Measurements from ENCODE around the gene MACO1.

DNA sequence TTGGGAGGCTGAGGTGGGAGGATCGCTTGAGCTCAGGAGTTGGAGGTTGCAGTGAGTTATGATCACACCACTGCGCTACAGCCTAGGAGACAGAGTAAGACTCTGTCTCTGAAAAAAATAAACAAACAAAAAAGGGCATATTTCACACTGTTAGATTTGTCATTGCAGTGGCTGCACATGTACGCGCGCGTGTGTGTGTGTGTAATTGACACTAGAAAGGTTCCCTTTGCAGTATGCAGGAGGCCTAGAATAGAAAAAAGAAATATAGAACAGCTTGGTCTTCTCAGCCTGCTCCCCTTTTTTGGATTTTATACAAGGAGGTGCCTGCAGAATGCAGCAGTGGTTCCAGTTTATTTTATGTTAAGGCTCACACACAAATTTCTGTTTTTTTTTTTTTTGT is 8.6 kb downstream of the MACO1 start:
- TF ChIP-seq, protein P1, sequence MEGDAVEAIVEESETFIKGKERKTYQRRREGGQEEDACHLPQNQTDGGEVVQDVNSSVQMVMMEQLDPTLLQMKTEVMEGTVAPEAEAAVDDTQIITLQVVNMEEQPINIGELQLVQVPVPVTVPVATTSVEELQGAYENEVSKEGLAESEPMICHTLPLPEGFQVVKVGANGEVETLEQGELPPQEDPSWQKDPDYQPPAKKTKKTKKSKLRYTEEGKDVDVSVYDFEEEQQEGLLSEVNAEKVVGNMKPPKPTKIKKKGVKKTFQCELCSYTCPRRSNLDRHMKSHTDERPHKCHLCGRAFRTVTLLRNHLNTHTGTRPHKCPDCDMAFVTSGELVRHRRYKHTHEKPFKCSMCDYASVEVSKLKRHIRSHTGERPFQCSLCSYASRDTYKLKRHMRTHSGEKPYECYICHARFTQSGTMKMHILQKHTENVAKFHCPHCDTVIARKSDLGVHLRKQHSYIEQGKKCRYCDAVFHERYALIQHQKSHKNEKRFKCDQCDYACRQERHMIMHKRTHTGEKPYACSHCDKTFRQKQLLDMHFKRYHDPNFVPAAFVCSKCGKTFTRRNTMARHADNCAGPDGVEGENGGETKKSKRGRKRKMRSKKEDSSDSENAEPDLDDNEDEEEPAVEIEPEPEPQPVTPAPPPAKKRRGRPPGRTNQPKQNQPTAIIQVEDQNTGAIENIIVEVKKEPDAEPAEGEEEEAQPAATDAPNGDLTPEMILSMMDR (optimal IDR thresholded peaks at IDR 0.05 in 1 of 3, IDR thresholded peaks at IDR 0.05 in 1 of 3, conservative IDR thresholded peaks at IDR 0.05 in 1 of 3; ENCODE audit: extremely low read depth in 1 of 3, insufficient read depth in 2 of 3, low read length in 3 of 3), result no peak
- TF ChIP-seq EZH2 (IDR thresholded peaks at IDR 0.05; ENCODE audit: low read length), result no peak
